Measurements from ENCODE around the gene RHOT1. TPM values are rescaled to one million over a fixed set of nuclear protein-coding genes. Genes with fewer than 3 reads are reported as not detected.

Gene RHOT1
- total RNA-seq, 1 experiment from 2014 or later, result 30.5 TPM

GRCh38 chr17:32268734-32269288 lies 126.5 kb downstream of the RHOT1 start:
- no peak for DNase-seq (ENCODE audit: low spot score)

- DNase-seq (ENCODE audit: low spot score), result no peak
Observed at GRCh38 chr17:32269377-32269776, 127.1 kb downstream of the RHOT1 start.

GRCh38 chr17:32271844-32272243 lies 129.5 kb downstream of the RHOT1 start:
- DNase-seq (ENCODE audit: low spot score), result no peak

GRCh38 chr17:32274101-32274500 lies 131.8 kb downstream of the RHOT1 start:
- no peak for DNase-seq (ENCODE audit: low spot score)

GRCh38 chr17:32274643-32275042 lies 132.3 kb downstream of the RHOT1 start:
- DNase-seq (ENCODE audit: low spot score), result no peak

Small RNA genes lying within 50 kb of the gene (small RNA-seq; reads per million reads assigned to genes)
- not detected for gene UBL5P2

Other genes with a start within 250 kb of the RHOT1 start
- 40.8 and 44.4 TPM in 2 replicates for gene UTP6, start 240.8 kb upstream of the RHOT1 start, total RNA-seq (2014; rRNA removed; shearing (Covaris generic))
- 15.5 and 19.5 TPM in 2 replicates for gene SUZ12, start 205.5 kb upstream of the RHOT1 start, total RNA-seq (2014; rRNA removed; shearing (Covaris generic))
- 8.7 and 11.2 TPM in 2 replicates for gene LRRC37B, start 135.1 kb upstream of the RHOT1 start, total RNA-seq (2014; rRNA removed; shearing (Covaris generic))
- gene RHBDL3, start 123.3 kb downstream of the RHOT1 start, total RNA-seq (2014; rRNA removed; shearing (Covaris generic)), result not detected in 2 replicates
- gene C17orf75, start 199.7 kb downstream of the RHOT1 start, total RNA-seq (2014; rRNA removed; shearing (Covaris generic)), result 46.6 and 49.9 TPM in 2 replicates
- 146 and 188 TPM in 2 replicates for gene ZNF207, start 207.7 kb downstream of the RHOT1 start, total RNA-seq (2014; rRNA removed; shearing (Covaris generic))

Measured in HT-29 (cell line).